ENCODE measurements around the gene GPAM. TPM values are rescaled to one million over a fixed set of nuclear protein-coding genes. Genes with fewer than 3 reads are reported as not detected.

Gene GPAM
- total and polyA plus RNA-seq, 10 of the 15 experiments (the other 5 are each of a cell fraction or from before 2014, with no cell fraction given): 3.3 to 9.4 (median 7.4) TPM

DNA sequence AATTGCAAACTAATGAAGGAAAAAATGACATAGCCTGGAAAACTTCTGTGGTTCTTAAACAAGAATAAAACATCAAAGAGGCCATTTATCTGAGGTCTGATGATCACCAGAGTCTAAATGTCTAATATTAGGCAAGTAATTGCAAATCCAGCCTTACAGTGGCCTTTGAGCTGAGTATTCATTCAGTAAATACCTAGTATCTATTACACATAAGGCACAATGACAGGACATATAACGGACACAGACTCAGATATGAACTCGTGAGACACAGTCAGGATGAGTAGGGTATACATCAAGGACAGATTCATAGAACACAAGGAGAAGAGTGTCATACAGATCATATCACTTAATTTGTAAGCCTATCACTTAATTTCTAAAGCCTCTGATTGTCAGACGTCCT, 16.8 kb downstream of the GPAM start:
- SMC1A ChIA-PET (ENCODE audit: uncharacterized antibody, unreplicated experiment): interaction anchor here (1.1 to 1.6 kb wide), 2 partner anchors 14 to 16 kb away, joined by 3 to 5 read pairs; no protein-coding TSS in a partner anchor
- intact Hi-C loops (cut with micrococcal nuclease; ENCODE audit: unreplicated experiment): loop anchor here (10.0 kb wide), 1 partner anchor 268 kb away; no protein-coding TSS in a partner anchor

More for the DNA sequence above, 16.8 kb downstream of the GPAM start:
- ChIA-PET RAD21 (ENCODE audit: unreplicated experiment) (no interaction called here), POLR2A (no interaction called here), CTCF (no interaction called here)
- Histone ChIP-seq H3K36me3 (ENCODE audit: control insufficient read depth in 2 of 2, insufficient read depth in 2 of 2, low read length in 1 of 2) (peaks cover 0 to 19% of the 10 kb centered on the region in 2 experiments; a peak in 1 of 4 replicates), H2AFZ (ENCODE audit: control insufficient read depth, low read depth, low read length) (no peak overlapping the region), H3K4me2 (ENCODE audit: control insufficient read depth, insufficient read depth) (no peak overlapping the region), H4K20me1 (ENCODE audit: control insufficient read depth, insufficient read depth) (no peaks in the 10 kb centered on the region), H3K4me1 (ENCODE audit: control insufficient read depth, insufficient read depth, low read length) (no peaks in the 10 kb centered on the region), H3K27me3 (replicated peaks in 1 of 2; ENCODE audit: control insufficient read depth in 2 of 2, insufficient read depth in 2 of 2, low read length in 1 of 2) (no peaks in the 10 kb centered on the region), H3K27ac (ENCODE audit: control insufficient read depth, insufficient read depth) (no peak overlapping the region), H3K79me2 (ENCODE audit: control insufficient read depth, insufficient read depth, low read length) (no peaks in the 10 kb centered on the region), H3K4me3 (no peak overlapping the region), H3K9me3 (replicated peaks; ENCODE audit: control insufficient read depth, insufficient read depth, low read length) (no peaks in the 10 kb centered on the region), H3K9ac (ENCODE audit: control insufficient read depth, insufficient read depth, low read length) (no peak overlapping the region)
- BruUV-seq (replicated peaks): no TSS peak
- no peak for ATAC-seq
- in situ Hi-C loops (cut with MboI): no loop called here
- no peak for DNase-seq (ENCODE audit: low read depth, low spot score)
- TF ChIP-seq, protein P1, sequence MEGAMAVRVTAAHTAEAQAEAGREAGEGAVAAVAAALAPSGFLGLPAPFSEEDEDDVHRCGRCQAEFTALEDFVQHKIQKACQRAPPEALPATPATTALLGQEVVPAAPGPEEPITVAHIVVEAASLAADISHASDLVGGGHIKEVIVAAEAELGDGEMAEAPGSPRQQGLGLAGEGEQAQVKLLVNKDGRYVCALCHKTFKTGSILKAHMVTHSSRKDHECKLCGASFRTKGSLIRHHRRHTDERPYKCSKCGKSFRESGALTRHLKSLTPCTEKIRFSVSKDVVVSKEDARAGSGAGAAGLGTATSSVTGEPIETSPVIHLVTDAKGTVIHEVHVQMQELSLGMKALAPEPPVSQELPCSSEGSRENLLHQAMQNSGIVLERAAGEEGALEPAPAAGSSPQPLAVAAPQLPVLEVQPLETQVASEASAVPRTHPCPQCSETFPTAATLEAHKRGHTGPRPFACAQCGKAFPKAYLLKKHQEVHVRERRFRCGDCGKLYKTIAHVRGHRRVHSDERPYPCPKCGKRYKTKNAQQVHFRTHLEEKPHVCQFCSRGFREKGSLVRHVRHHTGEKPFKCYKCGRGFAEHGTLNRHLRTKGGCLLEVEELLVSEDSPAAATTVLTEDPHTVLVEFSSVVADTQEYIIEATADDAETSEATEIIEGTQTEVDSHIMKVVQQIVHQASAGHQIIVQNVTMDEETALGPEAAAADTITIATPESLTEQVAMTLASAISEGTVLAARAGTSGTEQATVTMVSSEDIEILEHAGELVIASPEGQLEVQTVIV (IDR thresholded peaks at IDR 0.05; ENCODE audit: borderline replicate concordance, partially characterized antibody): no peak
- TF ChIP-seq, protein P2, sequence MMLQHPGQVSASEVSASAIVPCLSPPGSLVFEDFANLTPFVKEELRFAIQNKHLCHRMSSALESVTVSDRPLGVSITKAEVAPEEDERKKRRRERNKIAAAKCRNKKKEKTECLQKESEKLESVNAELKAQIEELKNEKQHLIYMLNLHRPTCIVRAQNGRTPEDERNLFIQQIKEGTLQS (IDR thresholded peaks at IDR 0.05; ENCODE audit: borderline replicate concordance, extremely low read depth, low read depth, low read length): no peak
- TF ChIP-seq ZSCAN29 (IDR thresholded peaks at IDR 0.05): no peak
- TF ChIP-seq, protein P3, sequence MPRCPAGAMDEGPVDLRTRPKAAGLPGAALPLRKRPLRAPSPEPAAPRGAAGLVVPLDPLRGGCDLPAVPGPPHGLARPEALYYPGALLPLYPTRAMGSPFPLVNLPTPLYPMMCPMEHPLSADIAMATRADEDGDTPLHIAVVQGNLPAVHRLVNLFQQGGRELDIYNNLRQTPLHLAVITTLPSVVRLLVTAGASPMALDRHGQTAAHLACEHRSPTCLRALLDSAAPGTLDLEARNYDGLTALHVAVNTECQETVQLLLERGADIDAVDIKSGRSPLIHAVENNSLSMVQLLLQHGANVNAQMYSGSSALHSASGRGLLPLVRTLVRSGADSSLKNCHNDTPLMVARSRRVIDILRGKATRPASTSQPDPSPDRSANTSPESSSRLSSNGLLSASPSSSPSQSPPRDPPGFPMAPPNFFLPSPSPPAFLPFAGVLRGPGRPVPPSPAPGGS (IDR thresholded peaks at IDR 0.05; ENCODE audit: borderline replicate concordance, insufficient read depth, low read depth, low read length, poor library complexity, severe bottlenecking): peak; percentile 69
- FAIRE-seq: peak; percentile 62
- WGBS (ENCODE audit: insufficient coverage, insufficient replicate concordance, low lambda C conversion rate, missing lambda C conversion rate): 97% methylated on average over 3 of the region's 3 CpGs
